Measurements from ENCODE around the gene TK2.
"Not testable (repeated sequence)": the region's sequence is repeated elsewhere in the genome, so short reads cannot be mapped to it uniquely, and the experiment has no call there.

Gene TK2

DNA sequence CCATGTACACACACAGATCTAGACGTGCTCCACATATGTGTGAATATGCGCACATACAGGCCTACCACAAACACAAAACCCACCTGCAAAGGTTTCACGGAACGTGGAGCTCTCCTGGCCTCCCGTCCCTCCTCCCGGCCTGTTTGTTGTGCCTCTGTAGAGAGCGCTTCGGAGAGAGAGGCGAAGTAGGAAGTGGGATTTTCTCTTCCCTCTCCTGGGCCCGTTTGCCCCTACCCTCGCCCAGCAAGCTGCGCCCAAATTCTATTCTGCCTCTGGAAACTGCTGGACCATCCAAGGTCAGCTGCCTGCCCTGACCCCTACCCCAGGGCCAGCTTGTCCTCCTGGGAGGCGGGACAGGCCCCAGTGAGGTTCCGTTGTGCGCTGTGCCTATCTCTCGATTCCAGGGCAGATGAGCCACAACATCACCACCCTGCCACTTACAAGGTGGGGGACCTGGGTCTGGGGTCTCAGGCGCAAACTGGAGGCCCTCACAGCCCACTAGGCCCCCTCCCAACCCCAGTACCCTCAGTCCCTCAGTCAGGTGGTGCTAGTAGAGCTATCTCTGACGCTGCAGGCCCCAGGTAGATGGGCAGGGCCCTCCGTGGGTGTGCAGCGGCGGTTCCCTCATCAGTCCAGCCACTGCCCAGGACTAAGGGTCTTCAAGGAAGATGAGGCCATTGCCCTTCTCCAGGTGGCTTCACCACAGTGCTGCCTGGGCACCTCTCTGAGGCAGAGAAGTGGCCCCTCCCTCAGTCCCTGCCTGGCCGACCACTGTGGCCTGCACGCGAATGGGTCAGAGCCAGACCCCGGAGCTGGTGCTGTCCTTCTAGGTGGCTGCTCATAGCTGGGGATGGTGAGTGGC lies 68.6 kb downstream of the TK2 start:
- no peak for DNase-seq

DNA sequence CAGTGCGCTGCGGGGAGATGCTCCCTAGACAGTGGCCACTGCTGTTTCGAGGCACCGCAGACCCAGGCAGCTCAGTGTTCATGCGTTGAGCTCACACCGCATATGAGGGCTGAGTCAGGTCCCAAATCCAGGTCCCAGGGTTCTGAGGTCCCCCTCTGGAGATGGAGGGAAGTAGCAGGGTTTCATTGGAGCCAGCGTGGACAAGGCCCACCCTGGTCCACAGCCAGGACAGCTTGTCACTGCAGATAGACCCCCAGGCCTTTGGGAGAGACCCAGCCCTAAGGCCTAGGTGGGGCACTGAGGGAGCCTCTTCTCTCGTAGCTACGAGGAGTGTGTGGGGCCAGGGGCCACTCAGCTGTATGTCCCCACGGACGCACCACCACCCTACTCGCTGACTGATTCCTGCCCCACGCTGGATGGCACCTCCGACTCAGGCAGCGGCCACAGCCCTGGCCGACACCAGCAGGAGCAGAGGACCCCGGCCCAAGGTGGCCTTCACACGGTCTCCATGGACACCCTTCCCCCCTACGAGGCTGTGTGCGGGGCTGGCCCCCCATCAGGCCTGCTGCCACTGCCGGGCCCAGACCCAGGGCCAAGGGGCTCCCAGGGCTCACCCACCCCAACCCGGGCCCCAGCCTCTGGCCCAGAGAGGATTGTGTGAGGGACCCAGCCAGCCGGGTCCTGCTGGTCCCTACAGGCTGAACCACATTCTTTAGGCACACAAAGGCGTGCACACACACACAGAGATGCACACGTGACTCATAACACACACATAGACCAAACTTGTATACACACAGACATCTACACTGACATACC lies 69.4 kb downstream of the TK2 start:
- no peak for DNase-seq

DNA sequence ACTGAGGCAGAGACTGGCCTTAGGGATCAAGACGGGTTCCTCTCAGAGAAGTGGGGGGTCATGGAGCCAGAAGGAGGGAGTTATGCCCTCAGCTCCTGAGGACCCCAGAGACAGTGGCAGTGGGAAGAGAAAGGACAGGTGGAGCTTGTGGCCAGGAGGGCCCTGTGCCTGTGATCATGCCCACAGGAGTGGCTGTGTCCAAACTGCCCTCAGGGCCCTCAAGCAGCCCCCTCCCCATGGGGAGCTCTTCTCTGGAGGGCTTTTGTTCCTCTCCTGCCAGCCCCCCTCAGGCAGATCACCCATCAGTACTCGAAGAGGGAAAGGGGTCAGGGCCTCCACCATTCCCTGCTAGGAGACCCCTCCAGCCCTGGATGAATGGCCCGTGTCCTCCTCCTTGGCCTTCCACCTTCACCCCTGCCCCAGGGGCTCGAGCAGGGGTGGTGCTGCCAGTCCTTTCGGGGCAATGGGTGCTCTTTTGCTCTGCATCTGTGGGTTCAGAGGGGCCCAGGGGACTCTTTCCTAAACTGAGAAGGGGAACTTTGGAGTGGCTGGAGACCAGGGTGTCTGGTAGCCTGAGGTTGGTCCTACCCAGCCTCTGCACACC lies 70.2 kb downstream of the TK2 start:
- no peak for DNase-seq

DNA sequence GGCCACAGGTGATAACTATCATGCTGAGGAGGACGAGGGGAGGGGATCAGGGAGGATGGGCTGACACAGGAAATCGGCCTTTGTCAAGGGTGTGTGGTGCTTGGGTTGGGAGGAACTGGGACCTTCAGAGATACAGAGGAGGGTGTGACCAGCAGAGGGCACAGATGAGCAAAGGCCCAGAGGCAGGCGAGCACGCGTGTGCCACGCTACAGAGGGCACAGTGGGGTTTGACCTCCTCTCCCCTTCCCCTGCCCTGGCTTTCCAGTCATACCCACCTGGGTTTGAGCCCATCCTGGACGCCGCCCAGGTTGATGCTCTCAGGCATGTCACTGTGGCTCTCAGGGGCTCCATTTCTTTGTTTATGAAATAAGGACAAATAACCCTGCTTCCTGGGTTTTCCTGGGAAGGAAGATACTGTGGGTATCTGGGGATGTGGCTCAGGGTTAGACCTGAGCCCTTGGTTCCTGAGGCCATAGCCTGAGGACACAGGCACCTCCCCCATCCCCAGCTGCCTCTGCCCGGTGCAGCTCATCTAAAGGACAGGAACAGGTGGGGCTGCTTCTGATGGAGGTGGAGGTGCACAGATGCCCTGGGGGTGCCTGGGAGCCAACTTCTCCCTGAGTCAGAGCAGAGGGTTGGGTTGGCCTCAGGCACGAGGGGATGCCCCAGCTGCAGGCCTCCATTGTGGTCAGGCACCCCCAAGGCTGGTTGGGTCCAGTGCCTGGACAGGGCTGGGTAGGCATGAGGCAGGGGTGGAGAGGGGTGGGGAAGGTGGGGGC lies 71.0 kb downstream of the TK2 start:
- DNase-seq, result no peak

DNA sequence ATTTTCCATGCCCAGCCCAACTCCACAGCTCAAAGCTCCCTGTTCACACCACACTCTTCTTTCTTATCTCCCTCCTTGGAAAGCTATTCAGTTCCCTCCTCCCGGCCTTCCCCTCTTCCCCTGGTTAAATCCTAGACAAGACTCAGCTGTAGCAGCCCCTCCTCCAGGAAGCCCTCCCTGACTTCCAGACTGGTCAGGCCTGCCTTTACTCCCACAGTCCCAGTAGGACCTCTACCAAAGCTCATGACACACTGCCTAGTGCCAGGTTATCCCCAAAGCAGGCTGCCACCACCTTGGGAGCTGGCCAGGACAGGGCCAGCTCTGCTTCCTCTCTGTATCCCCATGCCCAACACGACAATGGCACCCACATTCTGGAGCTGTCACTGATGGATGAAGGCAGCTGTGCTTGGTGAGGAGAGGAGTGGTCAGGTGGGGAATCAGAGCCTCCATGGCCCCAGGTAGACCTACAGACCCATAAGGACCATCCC lies 72.8 kb downstream of the TK2 start:
- DNase-seq, result no peak

DNA sequence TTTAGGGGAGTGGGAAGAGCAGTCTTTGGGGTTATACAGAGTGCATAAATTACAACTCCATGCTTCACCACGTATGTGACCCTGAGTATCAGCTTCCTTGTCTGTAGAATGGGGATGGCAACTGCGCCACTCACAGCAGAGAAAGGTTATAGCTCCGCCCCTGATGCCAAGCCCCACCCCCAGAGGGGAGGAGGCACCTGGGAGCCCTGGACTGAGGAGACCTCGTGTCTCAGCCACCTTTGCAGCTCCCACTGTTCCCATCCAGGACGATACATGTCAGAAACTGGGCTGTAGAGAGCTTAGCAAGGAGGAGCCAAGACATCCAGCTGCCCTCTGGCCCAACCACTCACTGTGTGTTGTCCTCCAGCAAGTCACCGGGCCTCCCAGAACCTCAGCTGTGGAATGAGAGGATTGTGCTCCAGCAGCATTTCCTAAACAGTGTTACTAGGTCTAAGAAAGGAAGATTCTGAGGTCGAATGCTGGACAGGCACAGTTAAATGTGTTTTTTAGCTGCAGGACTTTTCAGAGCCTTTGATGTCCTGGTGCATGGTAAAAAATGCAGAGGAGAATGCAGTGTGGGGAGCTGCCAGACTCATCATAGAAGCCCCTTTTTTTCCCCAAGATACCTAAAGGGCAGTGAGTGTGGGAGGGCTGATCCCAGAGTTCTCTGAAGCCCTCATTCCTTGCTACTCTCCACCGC lies 73.4 kb downstream of the TK2 start:
- no peak for DNase-seq

DNA sequence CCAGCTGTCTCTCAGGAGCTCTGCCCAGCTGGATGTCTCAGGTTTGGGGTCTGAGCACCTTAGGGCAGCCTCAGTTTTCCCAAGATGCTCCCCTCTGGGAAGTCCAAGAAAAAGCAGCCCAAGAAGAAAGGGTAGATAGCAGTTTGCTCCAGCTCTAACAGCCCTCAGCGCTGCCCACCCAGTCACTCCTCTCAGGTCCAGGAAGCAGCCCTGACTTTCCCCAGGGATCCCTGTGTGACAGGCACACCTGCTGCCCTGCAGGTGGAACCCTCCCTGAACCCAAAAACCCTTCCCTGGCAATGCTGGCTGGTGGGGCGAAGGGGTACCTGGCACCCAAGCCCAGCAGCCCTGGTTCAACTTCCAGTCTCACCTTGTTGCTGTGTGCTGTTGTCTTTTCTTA lies 74.7 kb downstream of the TK2 start:
- no peak for DNase-seq

DNA sequence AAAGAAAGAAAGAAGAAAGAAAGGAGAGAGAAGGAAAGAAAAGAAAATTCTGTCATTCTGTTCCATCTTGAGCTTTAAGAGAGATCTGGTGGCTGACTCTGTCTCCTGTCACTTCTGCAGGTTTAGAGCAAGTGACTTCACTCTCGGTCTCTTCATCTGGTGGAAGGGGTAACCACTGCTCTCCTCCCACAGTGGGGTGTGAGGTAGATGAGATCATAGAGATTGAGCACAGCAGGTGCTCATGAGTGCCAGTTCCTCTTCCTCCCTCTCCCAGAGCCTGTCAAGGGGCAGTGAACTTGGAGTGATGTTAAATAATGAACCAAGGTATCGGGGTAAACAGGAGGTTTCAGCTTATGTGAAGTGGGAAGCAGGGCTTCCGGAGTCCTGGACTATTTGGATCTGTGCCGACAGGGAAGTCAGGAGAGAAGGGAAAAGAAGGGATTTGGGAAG lies 75.1 kb downstream of the TK2 start:
- DNase-seq, result no peak

DNA sequence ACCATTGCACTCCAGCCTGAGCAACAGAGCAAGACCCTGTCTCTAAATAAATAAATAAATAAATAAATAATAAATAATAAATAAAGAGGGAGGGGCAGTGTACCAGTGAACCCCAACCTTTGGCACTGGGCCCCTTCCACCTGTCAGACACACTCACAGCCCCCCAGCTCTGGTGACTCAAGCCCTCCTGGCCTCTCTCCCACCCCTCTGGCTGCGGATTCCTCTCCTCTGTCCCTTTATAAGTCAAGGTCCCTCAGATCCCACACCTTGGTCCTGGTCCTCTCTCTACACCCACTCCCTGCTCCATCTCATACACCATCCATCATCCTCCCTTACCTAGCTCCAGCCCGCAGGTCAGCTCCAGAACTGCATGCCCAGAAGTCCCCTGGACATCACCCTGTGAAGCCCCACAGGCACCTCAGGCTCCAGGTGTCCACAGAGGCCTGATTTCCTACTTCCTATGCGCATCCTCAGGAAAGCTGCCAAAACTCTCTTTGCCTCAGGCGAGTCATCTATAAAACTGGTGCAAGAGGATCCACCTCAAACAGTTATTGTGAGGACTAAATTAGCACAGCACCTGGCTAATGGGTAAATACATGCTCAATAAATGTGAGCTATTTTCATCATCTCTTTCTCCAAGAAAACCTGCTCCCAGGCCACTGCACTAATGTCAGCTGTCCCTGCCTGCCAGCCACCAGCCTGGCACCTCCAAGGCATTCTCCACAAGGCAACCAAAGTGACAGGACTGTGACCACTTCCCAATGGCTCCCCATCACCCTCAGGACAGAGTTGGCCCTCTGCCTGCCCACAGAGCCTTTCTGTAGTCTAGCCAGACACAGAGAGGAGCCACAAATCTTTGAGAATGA lies 76.0 kb downstream of the TK2 start:
- no peak for DNase-seq

DNA sequence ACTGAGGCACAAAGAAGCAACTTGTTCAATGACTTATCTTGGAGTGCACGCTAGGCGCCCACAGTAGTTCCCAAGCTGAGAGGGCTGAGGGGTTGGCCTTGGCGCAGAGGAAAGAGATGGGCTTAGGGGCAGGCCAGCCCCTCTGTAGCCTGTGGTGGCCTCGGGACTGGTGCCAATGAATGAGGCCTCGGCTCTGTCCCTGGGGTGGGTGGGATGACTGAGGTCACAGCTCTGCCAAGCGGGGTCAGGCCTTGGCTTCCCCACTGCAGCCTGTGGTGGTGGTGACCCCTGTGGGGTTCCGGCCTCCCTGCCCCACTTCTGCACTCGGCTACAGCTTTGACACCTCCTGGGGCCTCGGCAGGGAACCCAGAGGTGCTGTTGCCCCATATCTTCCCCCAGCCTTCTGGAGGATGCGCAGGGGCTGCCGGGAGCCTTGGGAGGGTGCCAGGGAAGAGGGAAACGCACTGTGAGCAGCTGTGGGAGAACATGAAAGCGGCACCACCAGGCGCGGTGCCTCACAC lies 76.8 kb downstream of the TK2 start:
- DNase-seq, result no peak

DNA sequence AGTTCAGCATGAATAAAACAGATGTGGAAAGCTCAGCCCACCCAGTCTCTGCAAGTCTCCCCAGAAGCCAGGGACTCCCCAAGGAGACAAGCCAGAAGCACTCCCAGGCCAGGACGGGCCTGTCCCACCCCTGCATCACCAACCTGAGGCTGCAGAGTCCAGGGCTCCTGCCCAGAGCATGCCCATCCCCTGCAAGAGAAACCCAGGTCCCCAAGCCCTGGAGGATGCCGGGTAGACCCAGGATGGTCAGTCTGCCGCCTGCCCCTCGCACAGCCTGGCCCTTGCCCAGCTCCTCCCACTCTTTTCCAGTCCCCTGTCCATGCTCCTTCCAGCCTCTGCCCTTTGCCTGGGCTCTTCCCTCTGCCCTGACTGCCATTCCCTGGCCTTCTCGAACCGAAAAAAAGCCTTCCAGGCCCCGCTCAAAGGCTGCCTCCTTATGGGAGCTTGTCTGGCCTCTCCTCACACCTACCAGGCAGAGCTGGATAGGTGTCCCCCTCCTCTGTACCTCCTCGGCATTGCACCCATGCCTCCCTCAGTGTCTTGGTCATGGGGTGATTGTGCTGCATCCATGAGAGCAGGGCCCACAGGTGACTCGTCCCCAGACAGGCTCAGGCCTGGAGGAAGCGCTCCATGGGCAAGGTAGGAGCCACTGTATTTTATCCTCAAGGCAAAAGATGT lies 78.1 kb downstream of the TK2 start:
- DNase-seq, result no peak

DNA sequence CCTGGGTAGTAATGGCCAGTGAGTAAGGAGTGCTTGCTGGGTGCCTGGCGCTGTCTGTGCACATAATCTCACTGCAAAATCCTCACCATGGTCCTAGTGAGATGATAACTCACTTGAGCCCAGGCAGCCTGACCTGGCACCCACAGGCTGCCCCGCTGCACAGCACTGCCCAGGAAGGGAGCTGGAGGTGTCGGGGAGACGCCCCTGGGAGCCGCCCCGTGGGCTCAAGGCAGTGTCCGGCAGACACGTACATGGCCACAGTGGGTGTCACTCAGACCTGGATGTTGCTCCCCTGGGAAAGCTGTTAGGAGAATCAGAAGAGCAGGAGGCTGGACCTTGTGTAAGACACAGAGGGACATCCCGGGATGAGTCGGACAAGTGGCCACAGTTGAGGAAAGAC lies 78.7 kb downstream of the TK2 start:
- DNase-seq, result no peak

DNA sequence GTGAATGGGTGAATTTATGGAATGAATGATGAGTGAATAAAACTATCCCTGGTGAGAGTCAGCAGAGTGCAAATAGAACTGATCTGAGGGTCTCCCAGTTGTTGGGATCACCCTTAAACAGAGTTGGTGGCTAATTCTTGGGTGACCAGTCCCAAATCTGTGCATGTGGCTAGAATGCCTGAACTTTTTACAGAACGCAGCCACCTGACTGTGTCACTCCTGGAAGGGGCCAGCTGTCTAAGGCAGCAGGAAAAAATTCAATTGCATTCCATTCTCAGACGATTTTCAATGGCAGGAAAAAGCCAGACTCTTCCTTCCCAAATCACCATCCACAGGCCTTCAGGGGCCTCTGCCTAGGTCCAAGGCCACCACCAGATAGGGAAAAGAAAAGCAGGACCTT lies 79.4 kb downstream of the TK2 start:
- no peak for DNase-seq

DNA sequence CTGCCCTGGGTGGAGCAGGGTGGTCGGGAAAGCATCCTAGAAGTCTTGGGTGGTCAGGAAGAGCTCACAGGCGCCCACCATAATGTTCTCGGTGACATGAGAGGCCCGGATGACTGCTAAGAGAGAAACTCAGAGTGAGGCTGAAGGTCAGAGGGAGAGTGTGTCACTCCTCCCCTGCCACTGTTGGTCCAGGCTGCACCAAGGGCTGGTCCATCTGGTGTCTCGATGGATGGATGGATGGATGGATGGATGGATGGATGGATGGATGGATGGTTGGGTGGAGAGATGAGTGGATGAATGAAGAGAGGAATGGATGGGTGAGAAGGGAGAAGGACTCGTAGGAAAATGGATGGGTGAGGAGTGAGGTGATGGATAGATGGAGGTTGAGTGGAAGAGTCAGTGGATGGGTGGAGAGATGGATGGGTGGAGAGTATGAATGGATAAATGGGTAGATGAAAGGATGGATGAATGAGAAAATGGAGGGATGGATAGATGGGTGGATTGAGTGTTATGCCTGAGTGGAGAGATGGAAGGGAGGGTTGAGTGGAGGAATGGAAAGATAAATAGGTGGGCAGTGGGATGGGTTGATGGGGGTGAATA lies 79.9 kb downstream of the TK2 start:
- no peak for DNase-seq

DNA sequence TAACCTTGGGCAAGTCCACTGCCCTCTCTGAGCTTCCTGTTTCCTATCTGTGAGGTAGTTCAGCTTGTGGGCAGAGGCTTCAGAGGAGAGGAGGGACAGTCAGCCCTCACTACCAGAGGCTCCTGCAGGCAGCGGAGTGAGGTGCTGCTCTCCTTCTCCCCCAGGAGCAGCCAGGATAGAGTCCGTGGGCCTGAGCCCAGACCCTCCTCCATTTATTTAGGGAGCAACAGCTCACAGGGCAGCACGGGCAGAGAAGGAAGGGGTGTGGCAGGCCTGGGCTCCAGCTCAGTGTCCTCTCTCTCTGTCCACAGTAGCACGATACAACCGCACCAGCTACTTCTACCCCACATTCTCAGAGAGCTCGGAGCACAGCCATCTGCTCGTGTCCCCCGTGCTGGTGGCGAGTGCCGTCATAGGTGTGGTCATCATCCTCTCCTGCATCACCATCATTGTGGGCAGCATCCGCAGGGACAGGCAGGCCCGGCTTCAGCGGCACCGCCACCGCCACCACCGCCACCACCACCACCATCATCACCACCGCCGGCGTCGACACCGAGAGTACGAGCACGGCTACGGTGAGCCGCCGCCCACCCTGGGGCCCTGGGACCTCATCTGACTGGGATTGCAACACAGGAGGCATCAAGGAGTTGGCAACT lies 80.5 kb downstream of the TK2 start:
- no peak for DNase-seq

DNA sequence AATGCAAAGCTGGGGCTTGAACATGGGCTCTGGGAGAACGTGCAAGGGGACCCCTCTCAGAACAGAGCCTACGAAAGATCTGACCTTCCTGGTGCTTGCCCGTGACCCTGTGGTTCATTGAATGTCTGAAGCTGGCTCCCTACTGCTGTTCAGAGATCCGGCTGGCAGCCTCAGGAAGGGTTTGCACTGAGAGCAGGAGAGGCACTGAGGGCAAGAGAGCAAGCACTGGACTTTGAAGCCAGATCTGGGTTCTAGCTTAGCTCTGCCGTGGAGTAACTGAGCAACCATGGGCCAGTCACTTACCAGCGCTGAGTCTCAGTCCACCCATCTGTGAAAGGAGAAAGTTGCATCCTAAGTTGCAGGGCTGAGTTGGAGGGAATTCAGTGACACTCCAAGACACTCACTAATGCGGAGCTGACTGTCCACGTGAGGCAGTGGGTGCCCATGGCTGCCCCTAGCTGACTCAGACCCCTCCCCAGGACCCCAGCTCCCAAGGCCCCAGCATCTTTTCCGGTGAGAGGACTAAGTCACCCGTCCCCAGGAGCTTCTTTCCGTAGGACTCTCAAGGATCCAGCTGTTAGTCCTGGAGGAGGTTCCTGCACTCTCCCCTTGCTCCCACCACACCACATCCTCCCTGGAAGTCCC lies 81.5 kb downstream of the TK2 start:
- no peak for DNase-seq

DNA sequence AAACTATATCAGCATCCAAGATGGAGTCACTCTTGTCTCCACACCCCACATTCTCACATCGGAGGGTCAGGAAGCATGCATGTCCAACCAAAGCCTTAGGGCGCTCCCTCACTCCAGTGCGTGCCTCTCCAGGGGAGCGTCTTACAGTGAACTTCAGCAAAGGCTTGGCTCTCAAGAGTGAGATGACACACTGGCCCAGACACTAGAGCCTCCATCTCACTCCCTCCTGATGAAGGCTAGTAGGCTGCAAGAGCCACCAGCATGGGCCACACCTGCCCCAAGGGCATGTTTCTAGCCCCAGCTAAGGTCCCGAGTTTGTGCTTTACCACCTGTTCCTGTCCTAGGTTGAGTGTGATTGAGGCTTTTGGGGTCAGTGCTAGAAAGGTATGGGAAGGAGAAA lies 82.3 kb downstream of the TK2 start:
- DNase-seq, result no peak

DNA sequence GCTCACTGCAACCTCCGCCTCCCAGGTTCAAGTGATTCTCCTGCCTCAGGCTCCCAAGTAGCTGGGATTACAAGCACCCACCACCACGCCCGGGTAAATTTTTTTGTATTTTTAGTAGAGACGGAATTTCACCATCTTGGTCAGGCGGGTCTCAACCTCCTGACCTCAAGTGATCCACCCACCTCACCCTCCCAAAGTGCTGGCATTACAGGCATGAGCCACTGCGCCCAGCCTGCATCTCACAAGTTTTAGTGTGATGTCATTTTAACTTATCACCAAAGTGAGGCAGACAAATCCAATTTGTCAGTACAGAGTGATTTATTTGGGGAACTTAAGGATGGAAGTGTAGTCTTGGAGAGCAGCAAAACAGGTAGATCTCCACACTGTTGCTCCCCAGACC lies 83.3 kb downstream of the TK2 start:
- not testable (repeated sequence) for DNase-seq

DNA sequence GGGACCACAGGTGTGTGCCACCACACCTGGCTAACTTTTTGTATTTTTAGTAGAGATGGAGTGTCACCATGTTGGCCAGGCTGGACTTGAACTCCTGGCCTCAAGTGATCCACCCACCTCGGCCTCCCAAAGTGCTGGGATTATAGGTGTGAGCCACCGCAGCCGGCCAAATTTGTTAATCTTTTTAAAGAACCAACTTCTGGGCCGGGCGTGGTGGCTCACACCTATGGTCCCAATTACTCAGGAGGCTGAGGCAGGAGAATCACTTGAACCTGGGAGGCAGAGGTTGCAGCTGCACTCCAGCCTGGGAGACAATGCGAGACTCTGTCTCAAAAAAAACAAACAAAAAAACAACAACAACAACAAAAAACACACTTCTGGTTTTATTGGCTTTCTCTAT lies 84.0 kb downstream of the TK2 start:
- DNase-seq, result not testable (repeated sequence)

Measured in NCI-H2227 treated with DMSO at 0.1 percent for 48 hours (cell line).